ENCODE data around the gene GPR161. TPM values are rescaled to one million over a fixed set of nuclear protein-coding genes. Genes with fewer than 3 reads are reported as not detected.

GPR161 gene
- total and polyA plus RNA-seq, 2 donors (not counting 1 experiment from before 2014, with no cell fraction given), result 0.07 to 0.22 TPM

DNA sequence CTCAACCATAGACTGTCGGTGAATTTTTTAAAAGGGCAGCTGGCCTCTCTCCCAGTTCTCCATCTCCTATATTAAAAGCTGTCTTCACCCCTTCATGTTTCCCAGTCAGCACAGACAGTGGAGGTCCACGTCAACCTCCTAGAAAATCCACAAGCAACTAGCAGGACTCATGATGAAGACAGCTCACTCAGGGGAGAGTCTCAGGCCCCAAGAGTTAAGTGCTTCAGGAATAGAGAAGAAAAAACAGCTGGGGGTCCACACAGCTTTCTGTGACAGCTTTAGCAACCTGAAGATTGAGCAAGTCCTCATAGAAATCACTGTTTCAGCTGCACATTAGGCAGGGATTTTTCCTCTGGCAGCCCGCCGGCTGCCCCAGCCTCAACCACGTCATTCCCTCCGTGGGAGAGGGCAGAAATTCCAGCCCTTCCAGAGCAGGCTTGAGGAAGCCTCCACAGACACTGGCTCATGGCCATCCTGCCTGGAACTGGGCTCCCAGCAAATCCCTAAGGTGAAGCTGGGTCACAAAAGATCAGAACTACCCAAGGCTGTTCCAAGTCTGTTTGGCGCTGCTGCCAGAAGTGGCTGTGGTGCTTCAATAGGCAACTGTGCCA, 15.2 kb downstream of the GPR161 start:
- H3K4me1 Mint-ChIP-seq, result no peaks in the 10 kb centered on the region
- Histone ChIP-seq H3K36me3 (replicated peaks in 1 of 2; ENCODE audit: control extremely low read depth in 1 of 2, control insufficient read depth in 1 of 2, extremely low read depth in 1 of 2, insufficient read depth in 2 of 2, low read length in 1 of 2) (no peaks in the 10 kb centered on the region), H2AFZ (ENCODE audit: insufficient read depth, low read depth, low read length, poor library complexity, severe bottlenecking) (no peak overlapping the region), H3K27ac (ENCODE audit: low read length in 2 of 2) (no peak overlapping the region), H4K20me1 (ENCODE audit: control insufficient read depth, insufficient read depth, low read length, poor library complexity, severe bottlenecking) (no peaks in the 10 kb centered on the region), H3K4me1 (ENCODE audit: control insufficient read depth in 2 of 2, insufficient read depth in 2 of 2, low read length in 2 of 2) (no peaks in the 10 kb centered on the region), H3K4me2 (replicated peaks; ENCODE audit: low read depth, low read length, poor library complexity, severe bottlenecking) (no peak overlapping the region), H3K9me3 (ENCODE audit: control extremely low read depth in 1 of 3, control insufficient read depth in 2 of 3, insufficient read depth in 1 of 3, low read length in 2 of 3) (peaks cover 2 to 7% (median 4%) of the 10 kb centered on the region in 3 donors), H3K79me2 (ENCODE audit: control insufficient read depth, insufficient read depth, low read length) (no peaks in the 10 kb centered on the region), H3K4me3 (ENCODE audit: control extremely low read depth in 1 of 5, extremely low read depth in 1 of 5, insufficient read depth in 1 of 5, low read depth in 2 of 5, low read length in 4 of 5) (no peak overlapping the region), H3K9ac (ENCODE audit: low read length) (no peak overlapping the region), H3K27me3 (replicated peaks in 1 of 4; ENCODE audit: control extremely low read depth in 1 of 4, control insufficient read depth in 3 of 4, insufficient read depth in 4 of 4, low read length in 3 of 4) (peaks cover 0 to 2% (median 0%) of the 10 kb centered on the region in 4 experiments)
- DNase-seq (no peak), ATAC-seq (ENCODE audit: low read depth) (no peak)
- H3K27me3 Mint-ChIP-seq, result peaks cover 33% of the 10 kb centered on the region
- no peak overlapping the region for H3K4me3 Mint-ChIP-seq
- no peak overlapping the region for H3K27ac Mint-ChIP-seq
- TF ChIP-seq EZH2 (IDR thresholded peaks at IDR 0.05; ENCODE audit: borderline replicate concordance, insufficient read depth, low read depth, low read length, poor library complexity, severe bottlenecking), result no peak
- TF ChIP-seq, protein P1, sequence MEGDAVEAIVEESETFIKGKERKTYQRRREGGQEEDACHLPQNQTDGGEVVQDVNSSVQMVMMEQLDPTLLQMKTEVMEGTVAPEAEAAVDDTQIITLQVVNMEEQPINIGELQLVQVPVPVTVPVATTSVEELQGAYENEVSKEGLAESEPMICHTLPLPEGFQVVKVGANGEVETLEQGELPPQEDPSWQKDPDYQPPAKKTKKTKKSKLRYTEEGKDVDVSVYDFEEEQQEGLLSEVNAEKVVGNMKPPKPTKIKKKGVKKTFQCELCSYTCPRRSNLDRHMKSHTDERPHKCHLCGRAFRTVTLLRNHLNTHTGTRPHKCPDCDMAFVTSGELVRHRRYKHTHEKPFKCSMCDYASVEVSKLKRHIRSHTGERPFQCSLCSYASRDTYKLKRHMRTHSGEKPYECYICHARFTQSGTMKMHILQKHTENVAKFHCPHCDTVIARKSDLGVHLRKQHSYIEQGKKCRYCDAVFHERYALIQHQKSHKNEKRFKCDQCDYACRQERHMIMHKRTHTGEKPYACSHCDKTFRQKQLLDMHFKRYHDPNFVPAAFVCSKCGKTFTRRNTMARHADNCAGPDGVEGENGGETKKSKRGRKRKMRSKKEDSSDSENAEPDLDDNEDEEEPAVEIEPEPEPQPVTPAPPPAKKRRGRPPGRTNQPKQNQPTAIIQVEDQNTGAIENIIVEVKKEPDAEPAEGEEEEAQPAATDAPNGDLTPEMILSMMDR (IDR thresholded peaks at IDR 0.05), result no peak
- ChIA-PET CTCF (interaction anchor here (0.7 kb wide), 1 partner anchor 38 kb away, joined by 4 read pairs; no protein-coding TSS in a partner anchor), POLR2A (no interaction called here)
- intact Hi-C loops (cut with micrococcal nuclease), result no loop called here
- peaks cover 7% of the 10 kb centered on the region for H3K9me3 Mint-ChIP-seq (ENCODE audit: insufficient read depth)
- WGBS (ENCODE audit: insufficient coverage), result 87% methylated on average over 7 of the region's 7 CpGs

DNA sequence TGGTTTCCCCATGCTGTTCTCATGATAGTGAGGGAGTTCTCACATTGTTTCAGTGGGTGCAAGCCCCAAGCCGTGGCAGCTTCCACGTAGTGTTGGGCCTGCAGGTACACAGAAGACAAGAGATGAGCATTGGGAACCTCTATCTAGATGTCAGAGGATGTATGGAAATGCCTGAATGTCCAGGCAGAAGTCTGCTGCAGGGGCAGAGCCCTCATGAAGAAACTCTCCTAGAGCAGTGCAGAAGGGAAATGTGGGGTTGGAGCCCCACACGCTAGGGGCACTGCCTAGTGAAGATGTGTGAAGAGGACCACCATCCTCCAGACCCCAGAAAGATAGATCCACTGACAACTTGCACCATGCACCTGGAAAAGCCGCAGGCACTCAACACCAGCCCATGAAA, 17.0 kb downstream of the GPR161 start:
- ChIA-PET CTCF (no interaction called here), POLR2A (no interaction called here)
- H3K9me3 ChIP-seq (ENCODE audit: control extremely low read depth in 1 of 3, control insufficient read depth in 2 of 3, insufficient read depth in 1 of 3, low read length in 2 of 3), result peaks cover 2 to 7% (median 4%) of the 10 kb centered on the region in 3 donors
- no peak overlapping the region for H3K27ac Mint-ChIP-seq
- TF ChIP-seq EZH2 (IDR thresholded peaks at IDR 0.05; ENCODE audit: borderline replicate concordance, insufficient read depth, low read depth, low read length, poor library complexity, severe bottlenecking), result no peak
- TF ChIP-seq, protein P1 (IDR thresholded peaks at IDR 0.05), result no peak
- H2AFZ ChIP-seq (ENCODE audit: insufficient read depth, low read depth, low read length, poor library complexity, severe bottlenecking), result no peak overlapping the region
- H3K9me3 Mint-ChIP-seq (ENCODE audit: insufficient read depth), result peaks cover 7% of the 10 kb centered on the region
- H3K27ac ChIP-seq (ENCODE audit: low read length in 2 of 2), result no peak overlapping the region
- H3K4me1 ChIP-seq (ENCODE audit: control insufficient read depth in 2 of 2, insufficient read depth in 2 of 2, low read length in 2 of 2), result no peaks in the 10 kb centered on the region
- no peak for ATAC-seq (ENCODE audit: low read depth)
- H3K4me2 ChIP-seq (replicated peaks; ENCODE audit: low read depth, low read length, poor library complexity, severe bottlenecking), result no peak overlapping the region
- H3K4me3 ChIP-seq (ENCODE audit: control extremely low read depth in 1 of 5, extremely low read depth in 1 of 5, insufficient read depth in 1 of 5, low read depth in 2 of 5, low read length in 4 of 5), result no peak overlapping the region
- peaks cover 0 to 4% (median 1%) of the 10 kb centered on the region in 4 experiments for H3K27me3 ChIP-seq (replicated peaks in 1 of 4; ENCODE audit: control extremely low read depth in 1 of 4, control insufficient read depth in 3 of 4, insufficient read depth in 4 of 4, low read length in 3 of 4)
- WGBS (ENCODE audit: insufficient coverage), result 88% methylated on average over 3 of the region's 4 CpGs
- no peaks in the 10 kb centered on the region for H3K4me1 Mint-ChIP-seq
- intact Hi-C loops (cut with micrococcal nuclease), result no loop called here
- H3K79me2 ChIP-seq (ENCODE audit: control insufficient read depth, insufficient read depth, low read length), result no peaks in the 10 kb centered on the region
- no peaks in the 10 kb centered on the region for H4K20me1 ChIP-seq (ENCODE audit: control insufficient read depth, insufficient read depth, low read length, poor library complexity, severe bottlenecking)
- peaks cover 30% of the 10 kb centered on the region for H3K27me3 Mint-ChIP-seq
- H3K36me3 ChIP-seq (replicated peaks in 1 of 2; ENCODE audit: control extremely low read depth in 1 of 2, control insufficient read depth in 1 of 2, extremely low read depth in 1 of 2, insufficient read depth in 2 of 2, low read length in 1 of 2), result no peaks in the 10 kb centered on the region
- no peak for DNase-seq
- H3K4me3 Mint-ChIP-seq, result no peak overlapping the region
- no peak overlapping the region for H3K9ac ChIP-seq (ENCODE audit: low read length)
